Epidermal melanocyte (primary cell): ENCODE data around the gene GNG7.
"Not testable (repeated sequence)": the region's sequence is repeated elsewhere in the genome, so short reads cannot be mapped to it uniquely, and the experiment has no call there.

Source experiments
- DNase-seq: peaks from one replicate; pipeline ENCODE4 v3.0.0; 2011; ENCODE audit warnings: low spot score; ENCODE audit not compliant: insufficient read length

The GNG7 gene

GRCh38 chr19:2713170-2713569 is 10.7 kb upstream of the GNG7 start:
- DNase-seq, result not testable (repeated sequence)

GRCh38 chr19:2711875-2712205 is 9.3 kb upstream of the GNG7 start:
- no peak for DNase-seq

- DNase-seq, result no peak
These were observed 8.8 kb upstream of the GNG7 start for GRCh38 chr19:2711172-2711874.

- DNase-seq, result no peak
These were observed 3.8 kb upstream of the GNG7 start for GRCh38 chr19:2706251-2706650.

DNA sequence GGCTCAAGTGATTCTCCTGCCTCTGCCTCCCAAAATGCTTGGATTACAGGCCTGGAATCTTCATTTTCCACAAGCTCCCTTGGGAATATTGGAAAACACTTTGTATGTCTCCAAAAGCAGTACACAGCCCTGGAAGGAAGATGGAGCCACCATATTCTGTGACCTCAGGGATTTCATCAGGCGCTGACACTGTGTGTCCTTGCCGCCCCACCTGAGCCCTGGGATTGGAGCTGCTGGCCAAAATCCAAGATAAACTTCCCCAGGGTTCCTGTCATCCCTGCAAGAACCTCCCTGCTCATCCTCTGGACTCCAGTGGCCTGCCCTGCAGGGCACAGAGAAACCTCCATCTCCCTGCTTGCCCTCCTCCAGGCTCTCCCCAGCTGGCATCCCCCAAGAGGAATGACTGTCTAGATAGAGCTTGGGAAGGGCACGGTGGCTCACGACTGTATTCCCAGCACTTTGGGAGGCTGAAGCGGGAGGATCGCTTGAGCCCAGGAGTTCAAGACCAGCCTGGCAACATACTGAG is 1.3 kb upstream of the GNG7 start:
- no peak for DNase-seq

DNA sequence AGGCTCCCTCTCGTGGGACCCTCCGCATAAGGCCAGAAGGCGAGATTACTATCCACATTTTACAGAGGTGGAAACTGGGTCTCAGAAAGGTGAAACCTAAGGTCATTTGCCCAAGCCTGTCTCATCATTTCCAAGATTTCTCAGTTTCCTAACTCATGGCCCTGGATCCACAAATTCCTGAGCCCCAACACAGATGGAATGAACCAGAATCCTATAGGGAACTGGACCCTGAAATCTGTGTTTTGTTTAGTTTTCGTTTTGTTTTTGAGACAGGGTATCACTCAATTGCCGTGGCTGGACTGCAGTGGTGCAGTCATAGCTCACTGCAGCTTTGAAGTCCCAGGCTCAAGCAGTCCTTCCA is 563 bp upstream of the GNG7 start:
- DNase-seq, result no peak

GRCh38 chr19:2701361-2702169 is 929 bp downstream of the GNG7 start:
- no peak for DNase-seq

- DNase-seq, result no peak
These were observed 1.7 kb downstream of the GNG7 start for GRCh38 chr19:2700660-2701360.

DNA sequence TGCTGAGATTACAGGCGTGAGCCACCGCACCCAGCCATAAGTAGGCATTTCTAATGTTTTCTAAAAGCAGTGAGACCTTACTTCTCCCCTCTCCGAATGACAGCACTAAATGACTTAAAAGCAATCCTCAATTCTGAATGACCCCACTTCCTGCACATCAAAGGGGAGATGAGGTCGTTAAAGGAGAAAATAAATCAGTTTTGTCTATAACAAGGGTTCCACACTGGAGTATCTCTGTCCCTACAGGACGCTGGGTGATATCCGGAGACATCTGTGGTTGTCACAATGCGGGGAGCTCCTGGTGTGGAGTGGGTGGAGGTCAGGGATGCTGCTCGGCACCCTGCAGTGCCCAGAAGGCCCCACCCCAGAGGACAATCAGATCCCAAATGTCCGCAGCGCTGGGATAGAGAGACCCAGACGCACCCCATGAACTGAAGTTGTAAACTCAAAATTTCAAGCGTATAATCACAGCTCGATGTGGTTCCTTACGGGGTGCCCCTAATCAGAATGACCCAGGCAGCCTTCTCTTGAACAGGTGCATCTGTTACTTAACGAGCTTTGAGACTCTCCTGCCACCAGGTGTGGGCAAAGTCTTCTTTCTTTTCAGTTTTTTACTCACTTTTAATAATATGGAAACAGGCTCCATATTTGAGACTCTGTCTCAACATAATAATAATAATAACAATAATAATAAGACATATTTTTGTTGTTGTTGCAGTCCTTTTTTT is 2.9 kb downstream of the GNG7 start:
- no peak for DNase-seq

- no peak for DNase-seq
These were observed 8.3 kb downstream of the GNG7 start for GRCh38 chr19:2694196-2694595.

- DNase-seq, result no peak
These were observed 8.9 kb downstream of the GNG7 start for GRCh38 chr19:2693492-2694160.

- DNase-seq, result no peak
These were observed 10.5 kb downstream of the GNG7 start for GRCh38 chr19:2691951-2692350.

DNA sequence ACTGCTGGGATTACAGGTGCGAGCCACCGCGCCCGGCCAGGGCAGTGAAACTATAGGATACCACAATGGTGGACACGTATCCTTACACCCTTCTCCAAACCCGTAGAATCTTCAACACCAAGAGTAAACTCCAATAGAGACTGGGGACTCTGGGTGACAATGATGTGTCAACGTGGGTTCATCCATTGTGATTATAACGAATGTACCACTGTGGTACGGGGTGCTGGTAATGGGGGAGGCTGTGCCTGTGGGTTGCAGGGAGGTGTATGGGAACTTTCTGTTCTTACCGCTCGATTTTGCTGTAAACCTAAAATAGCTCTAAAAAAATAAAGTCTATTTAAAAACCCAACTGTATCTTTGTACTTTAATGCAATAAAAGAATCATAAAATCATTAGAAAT is 11.6 kb downstream of the GNG7 start:
- no peak for DNase-seq

- DNase-seq, result no peak
These were observed 16.1 kb downstream of the GNG7 start for GRCh38 chr19:2686360-2686759.

DNA sequence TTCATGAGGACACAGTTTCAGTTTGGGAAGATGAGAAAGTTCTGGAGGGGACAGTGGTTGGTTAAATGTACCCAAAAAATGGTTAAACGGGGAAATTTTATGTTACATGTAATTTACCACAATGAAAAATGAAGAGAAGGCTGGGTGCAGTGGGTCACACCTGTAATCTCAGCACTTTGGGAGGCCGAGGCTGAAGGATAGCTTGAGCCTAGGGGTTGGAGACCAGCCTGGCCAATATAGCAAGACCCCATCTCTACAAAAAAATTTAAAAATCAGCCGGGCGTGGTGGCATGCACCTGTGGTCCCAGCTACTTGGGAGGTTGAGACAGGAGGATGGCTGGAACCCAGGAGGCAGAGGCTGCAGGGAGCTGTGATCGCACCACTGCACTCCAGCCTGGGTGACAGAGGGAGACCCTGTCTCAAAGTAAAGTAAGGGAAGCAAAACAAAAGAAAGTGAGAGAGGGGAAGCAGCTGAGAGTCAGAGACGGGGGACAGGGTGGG is 17.2 kb downstream of the GNG7 start:
- DNase-seq, result no peak

- no peak for DNase-seq
These were observed 19.0 kb downstream of the GNG7 start for GRCh38 chr19:2683430-2684003.

DNA sequence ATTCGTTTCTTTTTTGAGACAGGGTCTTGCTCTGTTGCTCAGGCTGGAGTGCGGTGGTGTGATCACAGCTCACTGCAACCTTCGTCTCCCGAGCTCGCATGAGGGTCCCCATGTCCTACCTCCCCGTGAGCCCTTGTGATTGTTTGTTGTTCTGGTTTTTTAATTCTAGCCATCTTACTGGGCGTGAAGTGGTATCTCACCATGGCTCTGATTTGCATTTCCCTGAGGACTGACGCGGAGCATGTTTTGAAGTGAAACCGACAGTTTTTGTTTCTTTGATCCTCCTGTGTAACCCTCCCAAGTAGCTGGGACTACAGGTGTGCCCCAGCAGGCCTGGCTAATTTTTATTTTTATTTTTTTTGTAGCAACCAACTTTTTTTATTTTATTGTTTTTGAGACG is 21.7 kb downstream of the GNG7 start:
- DNase-seq, result no peak

- no peak for DNase-seq
These were observed 23.1 kb downstream of the GNG7 start for GRCh38 chr19:2679439-2679838.

DNA sequence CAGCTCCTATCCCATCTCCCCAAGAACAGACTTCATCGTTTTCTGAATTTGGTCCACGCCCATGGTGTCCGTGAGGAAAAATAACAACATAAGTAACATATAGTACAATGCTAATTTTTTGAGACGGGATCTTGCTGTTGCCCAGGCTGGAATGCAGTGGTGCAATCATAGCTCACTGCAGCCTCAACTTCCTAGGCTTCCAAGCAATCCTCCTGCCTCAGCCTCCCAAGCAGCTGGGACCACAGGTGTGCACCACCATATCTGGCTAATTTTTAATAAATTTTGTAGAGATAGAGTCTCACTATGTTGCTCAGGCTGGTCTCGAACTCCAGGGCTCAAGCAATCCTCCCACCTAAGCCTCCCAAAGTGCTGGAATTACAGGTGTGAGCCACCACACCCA is 23.5 kb downstream of the GNG7 start:
- not testable (repeated sequence) for DNase-seq

GRCh38 chr19:2678044-2678671 is 24.3 kb downstream of the GNG7 start:
- no peak for DNase-seq
